ENCODE data around the gene CCDC183. TPM values are rescaled to one million over a fixed set of nuclear protein-coding genes. Genes with fewer than 3 reads are reported as not detected.

CCDC183 gene
- total RNA-seq = under 1 TPM in 1 of 2 experiments, not detected in 1; 0.73 TPM
- 0.26 TPM for polyA plus RNA-seq

DNA sequence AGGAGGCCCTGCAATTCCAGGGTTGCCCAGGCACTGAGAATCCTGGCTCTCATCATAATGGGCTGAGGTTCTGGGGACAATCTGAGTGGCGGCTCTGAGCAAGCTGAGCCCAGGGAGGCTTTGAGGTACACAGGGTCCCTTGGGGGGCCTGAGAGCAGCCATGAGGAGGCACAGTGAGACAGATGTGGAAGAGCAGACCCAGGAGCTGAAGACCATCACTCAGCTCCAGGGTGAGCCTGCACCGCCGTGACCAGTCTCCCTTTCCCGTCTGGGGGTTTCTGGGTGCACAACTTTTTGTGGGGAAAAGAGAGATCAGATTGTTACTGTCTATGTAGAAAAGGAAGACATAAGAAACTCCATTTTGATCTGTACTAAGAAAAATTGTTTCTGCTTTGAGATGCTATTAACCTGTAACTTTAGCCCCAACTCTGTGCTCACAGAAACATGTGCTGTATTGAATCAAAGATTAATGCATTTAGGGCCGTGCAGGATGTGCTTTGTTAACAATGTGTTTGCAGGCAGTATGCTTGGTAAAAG, at the start of gene CCDC183:
Gene CCDC183 (plus strand): TSS at position 101 of the 537 bp plus-strand sequence. CDS start 60 bp downstream, at position 161.
- Mint-ChIP-seq H3K4me1 (peaks cover 16 to 34% (median 26%) of the 10 kb centered on the region in 3 donors), H3K9me3 (no peaks in the 10 kb centered on the region), H3K36me3 (peaks cover 0 to 9% (median 2%) of the 10 kb centered on the region in 3 donors), H3K4me3 (peak within 1 kb of the TSS in 1 of 7 donors; percentile 56), H3K27ac (peak within 1 kb of the TSS in 1 of 8 donors; percentile 57), H3K27me3 (peaks cover 0 to 6% of the 10 kb centered on the region in 2 donors)
- POLR2A ChIA-PET = interaction anchor here (0.6 kb wide), 1 partner anchor 290 kb away, joined by 3 read pairs; the partner anchor contains the start of gene MAN1B1
- Histone ChIP-seq H3K9me3 (ENCODE audit: low read length) (no peaks in the 10 kb centered on the region), H3K36me3 (ENCODE audit: insufficient read depth, low read length) (no peaks in the 10 kb centered on the region), H3K27ac (ENCODE audit: low read depth, low read length) (no peak within 1 kb of the TSS), H3K27me3 (ENCODE audit: insufficient read depth, low read length, poor library complexity, severe bottlenecking) (no peaks in the 10 kb centered on the region), H3K4me1 (ENCODE audit: insufficient read depth, low read length) (peaks cover 39% of the 10 kb centered on the region), H3K4me3 (ENCODE audit: low read length) (no peak within 1 kb of the TSS)
- CTCF ChIA-PET = no interaction called here
- DNase-seq = no peak

DNA sequence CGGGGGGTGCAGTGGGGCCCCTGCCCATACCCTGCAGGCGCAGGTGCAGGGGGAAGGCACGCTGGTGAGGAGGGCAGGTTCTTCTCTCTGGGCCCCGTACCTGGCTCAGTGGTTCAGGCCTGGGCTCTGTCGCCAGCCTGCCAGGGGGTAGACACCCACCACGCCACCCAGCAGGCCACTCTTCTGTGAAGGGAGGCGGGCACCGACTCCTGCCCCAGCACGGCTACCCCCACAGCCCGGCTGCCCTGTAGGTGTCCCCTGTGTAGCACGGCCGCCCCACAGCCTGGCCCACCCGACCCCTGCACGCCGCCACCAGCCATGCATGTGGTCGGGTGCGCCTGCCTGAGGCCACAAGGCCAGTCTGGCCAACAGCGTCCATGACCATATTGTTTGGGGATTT, 49.5 kb upstream of the CCDC183 start:
- POLR2A ChIA-PET = no interaction called here
- no peaks in the 10 kb centered on the region for H3K27me3 ChIP-seq (ENCODE audit: insufficient read depth, low read length, poor library complexity, severe bottlenecking)
- CTCF ChIA-PET = no interaction called here

GRCh38 chr9:136747161-136748060, 48.7 kb upstream of the CCDC183 start:
- Histone ChIP-seq H3K27me3 (ENCODE audit: insufficient read depth, low read length, poor library complexity, severe bottlenecking) (no peaks in the 10 kb centered on the region), H3K36me3 (ENCODE audit: insufficient read depth, low read length) (no peaks in the 10 kb centered on the region), H3K4me3 (ENCODE audit: low read length) (no peak overlapping the region), H3K4me1 (ENCODE audit: insufficient read depth, low read length) (no peaks in the 10 kb centered on the region), H3K9me3 (ENCODE audit: low read length) (peaks cover 9% of the 10 kb centered on the region), H3K27ac (ENCODE audit: low read depth, low read length) (no peak overlapping the region)
- Mint-ChIP-seq H3K4me1 (no peaks in the 10 kb centered on the region), H3K9me3 (peaks cover 9 to 17% (median 11%) of the 10 kb centered on the region in 5 donors), H3K36me3 (peaks cover 0 to 9% (median 0%) of the 10 kb centered on the region in 3 donors), H3K27ac (no peak overlapping the region), H3K27me3 (peaks cover 11 to 13% of the 10 kb centered on the region in 2 donors), H3K4me3 (no peak overlapping the region)
- ChIA-PET POLR2A (no interaction called here), CTCF (no interaction called here)
- DNase-seq = no peak

More for the DNA sequence above, 49.5 kb upstream of the CCDC183 start:
- Histone ChIP-seq H3K27ac (ENCODE audit: low read depth, low read length) (no peak overlapping the region), H3K4me1 (ENCODE audit: insufficient read depth, low read length) (peaks cover 3% of the 10 kb centered on the region), H3K36me3 (ENCODE audit: insufficient read depth, low read length) (no peaks in the 10 kb centered on the region), H3K9me3 (ENCODE audit: low read length) (peaks cover 3% of the 10 kb centered on the region), H3K4me3 (ENCODE audit: low read length) (no peak overlapping the region)
- H3K9me3 Mint-ChIP-seq = peaks cover 1 to 9% (median 3%) of the 10 kb centered on the region in 5 donors
- no peak overlapping the region for H3K4me3 Mint-ChIP-seq
- peaks cover 11 to 13% of the 10 kb centered on the region in 2 donors for H3K27me3 Mint-ChIP-seq
- H3K4me1 Mint-ChIP-seq = peaks cover 0 to 4% (median 0%) of the 10 kb centered on the region in 3 donors
- DNase-seq = no peak
- H3K27ac Mint-ChIP-seq = no peak overlapping the region
- H3K36me3 Mint-ChIP-seq = peaks cover 0 to under 1% (median 0%) of the 10 kb centered on the region in 3 donors

DNA sequence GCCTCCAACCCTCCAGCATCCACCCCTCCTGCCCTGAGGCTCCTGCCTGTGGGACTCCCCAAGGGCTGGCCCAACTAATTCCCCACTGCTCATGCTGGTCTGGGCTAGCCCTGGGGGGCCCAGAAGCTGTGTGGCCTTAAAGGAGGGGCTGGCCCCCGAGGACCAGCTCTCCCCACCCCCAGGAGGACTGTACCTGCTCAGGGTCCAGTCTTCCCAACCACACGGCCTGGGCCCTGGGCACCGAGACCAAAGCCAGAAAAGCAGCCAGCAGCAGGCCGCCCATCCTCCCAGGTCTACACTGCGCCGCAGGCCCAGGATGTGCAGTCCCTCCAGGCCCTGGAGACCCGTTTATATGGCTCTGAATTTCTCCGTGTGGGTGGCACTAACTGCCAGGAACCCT, 47.9 kb upstream of the CCDC183 start, which contains the start of gene LCN6:
Gene LCN6 (minus strand): TSS at position 325 of the 400 bp plus-strand sequence. CDS start 42 bp downstream, at position 283.
- ChIA-PET CTCF (interaction anchor here (1.3 kb wide), 1 partner anchor 10 kb away, joined by 3 read pairs; the partner anchor contains the start of gene LCN8), POLR2A (no interaction called here)
- no peak within 1 kb of the TSS for H3K4me3 Mint-ChIP-seq
- Histone ChIP-seq H3K36me3 (ENCODE audit: insufficient read depth, low read length) (no peaks in the 10 kb centered on the region), H3K4me1 (ENCODE audit: insufficient read depth, low read length) (no peaks in the 10 kb centered on the region), H3K27ac (ENCODE audit: low read depth, low read length) (no peak within 1 kb of the TSS), H3K27me3 (ENCODE audit: insufficient read depth, low read length, poor library complexity, severe bottlenecking) (no peaks in the 10 kb centered on the region), H3K4me3 (ENCODE audit: low read length) (no peak within 1 kb of the TSS), H3K9me3 (ENCODE audit: low read length) (peaks cover 9% of the 10 kb centered on the region)
- H3K4me1 Mint-ChIP-seq = no peaks in the 10 kb centered on the region
- no peak for DNase-seq
- H3K36me3 Mint-ChIP-seq = peaks cover 0 to 12% (median 0%) of the 10 kb centered on the region in 3 donors
- peaks cover 11 to 14% of the 10 kb centered on the region in 2 donors for H3K27me3 Mint-ChIP-seq
- no peak within 1 kb of the TSS for H3K27ac Mint-ChIP-seq
- peaks cover 14 to 21% (median 15%) of the 10 kb centered on the region in 5 donors for H3K9me3 Mint-ChIP-seq

GRCh38 chr9:136748666-136749611, 47.2 kb upstream of the CCDC183 start:
- no peaks in the 10 kb centered on the region for H3K4me1 Mint-ChIP-seq
- H3K4me3 Mint-ChIP-seq = no peak overlapping the region
- Histone ChIP-seq H3K36me3 (ENCODE audit: insufficient read depth, low read length) (no peaks in the 10 kb centered on the region), H3K4me3 (ENCODE audit: low read length) (no peak overlapping the region), H3K27me3 (ENCODE audit: insufficient read depth, low read length, poor library complexity, severe bottlenecking) (no peaks in the 10 kb centered on the region), H3K9me3 (ENCODE audit: low read length) (peaks cover 9% of the 10 kb centered on the region), H3K4me1 (ENCODE audit: insufficient read depth, low read length) (no peaks in the 10 kb centered on the region), H3K27ac (ENCODE audit: low read depth, low read length) (no peak overlapping the region)
- POLR2A ChIA-PET = no interaction called here
- peaks cover 0 to 12% (median 0%) of the 10 kb centered on the region in 3 donors for H3K36me3 Mint-ChIP-seq
- peaks cover 14 to 21% (median 15%) of the 10 kb centered on the region in 5 donors for H3K9me3 Mint-ChIP-seq
- CTCF ChIA-PET = interaction anchor here (1.3 kb wide), 1 partner anchor 9 kb away, joined by 3 read pairs; the partner anchor contains the start of gene LCN8
- peaks cover 8 to 10% of the 10 kb centered on the region in 2 donors for H3K27me3 Mint-ChIP-seq
- DNase-seq = no peak
- H3K27ac Mint-ChIP-seq = no peak overlapping the region

GRCh38 chr9:136750526-136750925, 45.6 kb upstream of the CCDC183 start:
- H3K9me3 ChIP-seq (ENCODE audit: low read length) = peaks cover 9% of the 10 kb centered on the region
- H3K27me3 ChIP-seq (ENCODE audit: insufficient read depth, low read length, poor library complexity, severe bottlenecking) = no peaks in the 10 kb centered on the region
- no peak overlapping the region for H3K4me3 ChIP-seq (ENCODE audit: low read length)
- H3K27ac ChIP-seq (ENCODE audit: low read depth, low read length) = no peak overlapping the region
- Mint-ChIP-seq H3K27me3 (peaks cover 8 to 12% of the 10 kb centered on the region in 2 donors), H3K36me3 (peaks cover 0 to 12% (median 0%) of the 10 kb centered on the region in 3 donors), H3K27ac (peak overlapping the region in 1 of 8 donors; percentile 54), H3K4me3 (no peak overlapping the region), H3K4me1 (no peaks in the 10 kb centered on the region), H3K9me3 (peaks cover 15 to 21% (median 16%) of the 10 kb centered on the region in 5 donors)
- CTCF ChIA-PET = no interaction called here
- POLR2A ChIA-PET = no interaction called here
- H3K36me3 ChIP-seq (ENCODE audit: insufficient read depth, low read length) = no peaks in the 10 kb centered on the region
- no peaks in the 10 kb centered on the region for H3K4me1 ChIP-seq (ENCODE audit: insufficient read depth, low read length)
- DNase-seq = no peak

DNA sequence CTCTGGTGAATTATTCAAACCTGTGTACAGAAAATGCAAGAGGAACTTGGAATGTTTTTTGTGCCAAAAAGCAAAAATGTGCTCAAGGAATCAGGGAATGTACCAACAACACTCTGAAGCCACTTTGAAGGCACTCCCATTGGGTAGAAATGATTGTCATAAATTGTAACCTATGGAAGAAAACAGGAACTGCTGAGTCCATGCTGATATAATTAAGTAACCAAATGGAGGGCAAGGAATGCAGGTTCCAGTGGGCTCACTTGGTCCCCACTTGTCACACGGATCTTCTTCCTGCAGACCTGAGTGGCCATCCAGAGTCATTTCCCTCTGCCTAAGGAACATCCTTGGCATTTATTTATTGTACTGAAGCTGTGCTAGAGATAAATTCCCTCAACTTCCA, 44.9 kb upstream of the CCDC183 start:
- Histone ChIP-seq H3K36me3 (ENCODE audit: insufficient read depth, low read length) (no peaks in the 10 kb centered on the region), H3K9me3 (ENCODE audit: low read length) (peaks cover 9% of the 10 kb centered on the region), H3K4me1 (ENCODE audit: insufficient read depth, low read length) (no peaks in the 10 kb centered on the region), H3K27ac (ENCODE audit: low read depth, low read length) (no peak overlapping the region), H3K27me3 (ENCODE audit: insufficient read depth, low read length, poor library complexity, severe bottlenecking) (no peaks in the 10 kb centered on the region), H3K4me3 (ENCODE audit: low read length) (no peak overlapping the region)
- ChIA-PET CTCF (interaction anchor here (1.2 kb wide), 1 partner anchor 15 kb away, joined by 3 read pairs; no protein-coding TSS in a partner anchor), POLR2A (no interaction called here)
- no peak overlapping the region for H3K27ac Mint-ChIP-seq
- peaks cover 0 to 12% (median 0%) of the 10 kb centered on the region in 3 donors for H3K36me3 Mint-ChIP-seq
- H3K9me3 Mint-ChIP-seq = peaks cover 15 to 21% (median 19%) of the 10 kb centered on the region in 5 donors
- no peak overlapping the region for H3K4me3 Mint-ChIP-seq
- H3K4me1 Mint-ChIP-seq = no peaks in the 10 kb centered on the region
- no peak for DNase-seq
- peaks cover 8 to 18% of the 10 kb centered on the region in 2 donors for H3K27me3 Mint-ChIP-seq
